Kidney tubule cell (primary cell): ENCODE data around the gene GGT1.
"Not testable (repeated sequence)": the region's sequence is repeated elsewhere in the genome, so short reads cannot be mapped to it uniquely, and the experiment has no call there.

ENCODE experiments used
- DNase-seq: peaks from one replicate; pipeline ENCODE4 v3.0.0-alpha.2; 2018; ENCODE audit warnings: low spot score

The GGT1 gene

GRCh38 chr22:24642307-24642706 is 39.3 kb downstream of the GGT1 start:
- DNase-seq: not testable (repeated sequence)

- DNase-seq: not testable (repeated sequence)
These were observed 41.4 kb downstream of the GGT1 start for GRCh38 chr22:24644409-24644808.

DNA sequence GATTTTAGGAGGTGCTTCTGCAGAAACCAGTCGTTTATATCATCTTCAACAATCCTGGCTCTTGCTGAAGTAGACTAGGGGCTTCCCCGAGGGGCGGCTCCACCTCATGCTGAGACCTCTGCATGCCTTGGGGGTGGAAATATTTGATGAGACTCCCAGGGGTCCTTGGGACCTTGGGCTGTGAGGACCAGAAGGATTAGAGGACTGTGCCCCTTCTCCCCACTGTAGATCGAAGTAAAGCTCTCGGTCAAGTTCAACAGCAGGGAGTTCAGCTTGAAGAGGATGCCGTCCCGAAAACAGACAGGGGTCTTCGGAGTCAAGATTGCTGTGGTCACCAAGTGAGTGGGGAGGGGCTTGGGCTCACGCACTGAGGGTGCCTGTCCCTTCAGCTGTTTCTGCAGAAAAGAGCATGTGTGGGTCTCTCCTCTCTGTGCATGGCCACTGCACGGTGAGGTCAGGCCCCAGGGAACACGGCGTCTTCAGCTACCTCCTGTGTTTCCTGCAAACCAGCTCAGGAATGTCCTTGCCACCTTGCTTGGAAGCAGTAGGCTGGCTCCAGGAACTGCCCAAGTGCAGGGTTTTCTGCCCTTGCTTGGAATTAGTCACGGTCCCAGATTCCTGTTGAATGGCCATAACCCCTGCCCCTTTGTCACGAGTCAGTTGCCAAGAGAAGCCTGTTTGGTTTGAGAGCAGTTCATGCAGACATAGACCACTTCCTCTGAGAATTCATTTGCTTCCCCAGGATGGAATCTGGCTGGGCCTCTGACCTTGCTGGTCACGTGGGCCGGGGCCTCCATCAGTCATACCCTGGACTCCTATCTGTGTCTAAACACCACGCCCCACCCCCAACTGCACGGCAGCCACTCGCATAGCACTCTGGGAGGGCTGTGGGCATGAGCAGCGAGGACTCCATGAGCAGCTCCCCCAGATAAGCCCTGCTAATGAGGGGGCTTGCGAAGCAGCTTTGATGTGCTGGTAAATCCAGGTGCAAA is 42.7 kb downstream of the GGT1 start:
- not testable (repeated sequence) for DNase-seq

DNA sequence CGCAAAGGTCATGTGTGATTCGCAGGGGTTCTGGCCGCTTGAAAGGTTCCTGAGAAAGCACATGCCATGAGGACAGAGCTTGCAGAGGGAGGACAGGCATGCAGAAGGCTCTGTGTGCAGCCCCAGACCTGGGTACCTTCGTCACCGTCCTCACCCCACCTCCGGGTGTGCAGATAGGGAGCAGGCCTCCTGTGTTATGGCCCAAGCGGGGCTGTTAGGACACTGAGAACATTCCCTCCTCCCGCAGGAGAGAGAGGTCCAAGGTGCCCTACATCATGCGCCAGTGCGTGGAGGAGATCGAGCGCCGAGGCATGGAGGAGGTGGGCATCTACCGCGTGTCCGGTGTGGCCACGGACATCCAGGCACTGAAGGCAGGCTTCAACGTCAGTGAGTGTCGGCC is 43.8 kb downstream of the GGT1 start:
- not testable (repeated sequence) for DNase-seq

- not testable (repeated sequence) for DNase-seq
These were observed 46.4 kb downstream of the GGT1 start for GRCh38 chr22:24649371-24649770.

- not testable (repeated sequence) for DNase-seq
These were observed 47.9 kb downstream of the GGT1 start for GRCh38 chr22:24650884-24651283.

DNA sequence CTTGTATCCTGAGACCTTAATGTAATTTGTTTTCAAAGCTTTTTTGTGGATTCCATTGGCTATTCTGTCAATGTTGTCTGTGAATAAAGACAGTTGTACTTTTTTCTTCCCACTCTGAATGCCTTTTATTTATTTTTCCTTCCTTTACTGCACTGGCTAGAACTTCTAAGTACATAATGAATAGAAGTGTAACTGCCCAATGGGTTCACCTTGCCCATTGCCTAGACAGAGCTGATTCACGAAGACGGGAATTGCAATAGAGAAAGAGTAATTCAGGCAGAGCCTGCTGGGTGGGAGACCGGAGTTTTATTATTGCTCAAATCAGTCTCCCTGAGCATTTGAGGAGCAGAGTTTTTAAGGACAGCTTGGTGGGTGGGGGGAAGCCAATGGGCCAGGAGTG is 62.4 kb downstream of the GGT1 start:
- DNase-seq: not testable (repeated sequence)

DNA sequence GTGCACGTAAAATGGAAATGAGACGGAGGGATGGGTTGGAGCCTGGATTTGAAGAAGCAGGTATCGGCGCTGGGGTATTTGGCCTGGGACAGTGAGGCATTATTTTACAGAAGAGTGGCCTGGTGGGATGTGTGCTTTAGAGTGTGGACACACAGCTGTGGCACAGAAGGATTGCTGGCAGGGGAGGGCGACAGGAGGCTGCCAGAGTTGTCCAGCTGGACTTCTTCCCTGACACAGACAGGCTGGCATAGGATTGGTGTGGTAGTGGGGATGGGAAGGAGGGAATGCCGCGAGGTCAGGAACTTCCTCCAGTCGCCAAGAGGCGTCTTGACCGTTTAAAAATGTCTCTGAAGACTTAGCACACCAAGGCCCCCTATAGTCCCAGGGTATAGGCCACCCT is 64.9 kb downstream of the GGT1 start:
- not testable (repeated sequence) for DNase-seq

- not testable (repeated sequence) for DNase-seq
These were observed 69.5 kb downstream of the GGT1 start for GRCh38 chr22:24672532-24672931.
